Ishikawa (cell line): ENCODE data around the gene GPLD1.

Experiments used
- CEBPB ChIP-seq: IDR thresholded peaks from 2 replicates; pipeline ENCODE4 v1.6.1; 2012
- EGR1 ChIP-seq: IDR thresholded peaks from 2 replicates; pipeline ENCODE4 v1.6.1; 2012
- EP300 ChIP-seq: IDR thresholded peaks from 2 replicates; pipeline ENCODE4 v1.6.1; 2012; ENCODE audit warnings: borderline replicate concordance
- FOXM1 ChIP-seq: IDR thresholded peaks from 2 replicates; pipeline ENCODE4 v1.6.1; 2012; ENCODE audit warnings: low read depth, borderline replicate concordance
- RAD21 ChIP-seq: IDR thresholded peaks from 2 replicates; pipeline ENCODE4 v1.6.1; 2012; ENCODE audit warnings: low read depth
- TEAD4 ChIP-seq: IDR thresholded peaks from 2 replicates; pipeline ENCODE4 v1.6.1; 2012
- TF ChIP-seq, protein P1 (sequence below): IDR thresholded peaks from 2 replicates; pipeline ENCODE4 v1.6.1; 2012; ENCODE audit warnings: low read depth, mild to moderate bottlenecking

DNA sequence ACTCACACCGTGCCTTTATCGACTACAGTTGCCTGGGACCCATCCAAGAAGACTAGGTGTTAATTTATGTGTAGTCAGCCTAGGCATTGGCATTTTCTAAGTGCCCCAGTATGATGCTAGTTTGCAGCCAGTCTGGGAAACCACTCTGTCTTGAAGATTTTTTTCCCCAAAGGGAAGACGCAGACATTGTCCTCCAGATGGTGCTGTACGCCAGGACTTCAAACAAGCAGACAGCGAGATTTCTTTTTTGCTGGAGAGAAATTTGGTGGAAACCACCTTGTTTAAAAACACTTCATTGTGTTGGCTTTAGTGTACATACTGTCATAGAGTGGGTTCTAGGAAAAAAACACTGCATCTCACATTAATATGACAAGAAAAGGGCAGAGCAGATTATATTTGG is 35.4 kb upstream of the GPLD1 start:
- no peak for TF ChIP-seq EGR1
- no peak for TF ChIP-seq EP300
- TF ChIP-seq, protein P1, sequence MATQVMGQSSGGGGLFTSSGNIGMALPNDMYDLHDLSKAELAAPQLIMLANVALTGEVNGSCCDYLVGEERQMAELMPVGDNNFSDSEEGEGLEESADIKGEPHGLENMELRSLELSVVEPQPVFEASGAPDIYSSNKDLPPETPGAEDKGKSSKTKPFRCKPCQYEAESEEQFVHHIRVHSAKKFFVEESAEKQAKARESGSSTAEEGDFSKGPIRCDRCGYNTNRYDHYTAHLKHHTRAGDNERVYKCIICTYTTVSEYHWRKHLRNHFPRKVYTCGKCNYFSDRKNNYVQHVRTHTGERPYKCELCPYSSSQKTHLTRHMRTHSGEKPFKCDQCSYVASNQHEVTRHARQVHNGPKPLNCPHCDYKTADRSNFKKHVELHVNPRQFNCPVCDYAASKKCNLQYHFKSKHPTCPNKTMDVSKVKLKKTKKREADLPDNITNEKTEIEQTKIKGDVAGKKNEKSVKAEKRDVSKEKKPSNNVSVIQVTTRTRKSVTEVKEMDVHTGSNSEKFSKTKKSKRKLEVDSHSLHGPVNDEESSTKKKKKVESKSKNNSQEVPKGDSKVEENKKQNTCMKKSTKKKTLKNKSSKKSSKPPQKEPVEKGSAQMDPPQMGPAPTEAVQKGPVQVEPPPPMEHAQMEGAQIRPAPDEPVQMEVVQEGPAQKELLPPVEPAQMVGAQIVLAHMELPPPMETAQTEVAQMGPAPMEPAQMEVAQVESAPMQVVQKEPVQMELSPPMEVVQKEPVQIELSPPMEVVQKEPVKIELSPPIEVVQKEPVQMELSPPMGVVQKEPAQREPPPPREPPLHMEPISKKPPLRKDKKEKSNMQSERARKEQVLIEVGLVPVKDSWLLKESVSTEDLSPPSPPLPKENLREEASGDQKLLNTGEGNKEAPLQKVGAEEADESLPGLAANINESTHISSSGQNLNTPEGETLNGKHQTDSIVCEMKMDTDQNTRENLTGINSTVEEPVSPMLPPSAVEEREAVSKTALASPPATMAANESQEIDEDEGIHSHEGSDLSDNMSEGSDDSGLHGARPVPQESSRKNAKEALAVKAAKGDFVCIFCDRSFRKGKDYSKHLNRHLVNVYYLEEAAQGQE, result no peak
- peak; percentile 71 for TF ChIP-seq RAD21
- no peak for TF ChIP-seq CEBPB
- TF ChIP-seq FOXM1, result no peak
- TF ChIP-seq TEAD4, result no peak
